ENCODE measurements around the gene THUMPD3.

Gene THUMPD3

DNA sequence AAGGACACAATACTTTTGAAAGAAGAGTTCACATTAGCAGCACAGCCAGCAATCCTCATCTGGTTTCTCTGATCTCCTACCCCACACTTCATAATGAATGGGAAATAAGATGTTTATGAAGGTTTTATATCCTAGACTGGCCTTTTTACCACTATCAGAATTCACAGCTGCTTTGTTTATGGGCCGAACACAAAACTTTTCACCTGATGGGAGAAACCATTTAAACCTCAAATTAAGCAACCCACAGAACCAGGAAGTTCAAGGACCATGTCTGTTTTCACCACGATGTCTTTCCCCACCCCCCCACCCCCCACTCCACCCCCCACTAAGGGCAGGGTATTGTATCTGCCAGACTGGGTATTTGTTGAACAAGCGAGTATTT is 23.2 kb downstream of the THUMPD3 start:
- Histone ChIP-seq H3K23ac (ENCODE audit: low read length) (no peak overlapping the region), H3K4ac (ENCODE audit: low read depth, low read length) (no peak overlapping the region), H2BK120ac (ENCODE audit: insufficient read depth, low read length, poor library complexity) (no peak overlapping the region), H3K27ac (ENCODE audit: low read depth, low read length) (no peak overlapping the region), H4K8ac (ENCODE audit: low read depth, low read length) (no peak overlapping the region), H4K12ac (ENCODE audit: low read depth, low read length) (no peak overlapping the region), H3K4me1 (ENCODE audit: control insufficient read depth in 1 of 2, insufficient read depth in 2 of 2, low read length in 2 of 2) (no peaks in the 10 kb centered on the region), H2BK12ac (ENCODE audit: low read length) (no peak overlapping the region), H3K14ac (ENCODE audit: low read length) (no peak overlapping the region), H2AFZ (ENCODE audit: insufficient read depth, low read length, poor library complexity) (no peak overlapping the region), H2AK5ac (ENCODE audit: low read length) (no peak overlapping the region), H3K18ac (ENCODE audit: low read length) (no peak overlapping the region), H4K91ac (ENCODE audit: low read depth, low read length) (no peak overlapping the region), H3K4me3 (ENCODE audit: low read depth, low read length) (no peak overlapping the region), H3K36me3 (ENCODE audit: control insufficient read depth in 1 of 2, insufficient read depth in 2 of 2, low read length in 2 of 2) (peaks cover 11 to 40% of the 10 kb centered on the region in 2 experiments), H3K79me1 (ENCODE audit: low read length) (no peaks in the 10 kb centered on the region), H3K9ac (ENCODE audit: low read length) (no peak overlapping the region), H3K4me2 (ENCODE audit: low read length) (no peak overlapping the region), H3K79me2 (ENCODE audit: control insufficient read depth, insufficient read depth, low read length, poor library complexity) (no peaks in the 10 kb centered on the region), H3K9me3 (ENCODE audit: insufficient read depth, low read depth, low read length) (no peaks in the 10 kb centered on the region), H3K27me3 (ENCODE audit: insufficient read depth, low read length) (no peaks in the 10 kb centered on the region), H2BK5ac (ENCODE audit: low read depth, low read length, poor library complexity) (no peak overlapping the region)
- DNase-seq = no peak
- no CpG with 5 or more reads among the region's 3 CpGs for WGBS (ENCODE audit: extremely low coverage, insufficient coverage, insufficient read length)

DNA sequence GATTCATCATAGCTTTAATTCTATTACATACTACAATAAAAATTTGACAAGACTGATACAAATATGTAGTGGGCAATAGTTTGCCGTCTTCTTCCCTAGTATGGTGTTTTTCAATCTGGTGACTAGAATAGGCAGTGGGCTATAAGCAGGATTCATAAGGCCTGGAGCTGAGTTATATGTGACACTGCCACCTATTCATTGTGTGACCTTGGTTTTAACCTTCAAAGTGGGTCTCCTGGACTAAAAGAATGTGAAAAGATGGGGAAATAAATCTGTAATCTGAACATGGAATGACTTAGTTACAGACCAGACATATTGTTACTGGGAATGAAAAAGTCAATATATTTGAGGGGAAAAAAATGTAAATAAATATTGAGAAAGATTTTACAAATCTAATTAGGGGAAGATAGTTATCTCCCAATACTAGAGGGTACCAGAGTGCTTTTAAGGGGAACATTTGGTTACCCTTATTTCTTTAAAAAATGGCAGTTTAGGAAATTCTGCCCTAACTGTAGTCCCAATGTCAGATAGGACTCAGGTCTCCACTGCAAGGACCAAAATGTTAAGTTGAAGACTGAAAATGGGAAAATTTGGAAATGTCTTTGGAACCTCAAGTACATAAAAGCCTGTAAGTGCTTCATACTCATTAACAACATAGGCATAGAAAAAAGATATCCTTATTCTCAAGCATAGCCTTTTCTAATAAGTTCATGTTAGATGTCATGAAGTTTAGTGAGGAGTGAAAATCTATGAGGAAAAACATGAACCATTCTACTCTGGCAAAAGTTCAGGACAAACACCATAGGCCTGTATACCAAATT is 23.9 kb downstream of the THUMPD3 start:
- H2BK5ac ChIP-seq (ENCODE audit: low read depth, low read length, poor library complexity) = no peak overlapping the region
- H3K4ac ChIP-seq (ENCODE audit: low read depth, low read length) = no peak overlapping the region
- H3K27me3 ChIP-seq (ENCODE audit: insufficient read depth, low read length) = no peaks in the 10 kb centered on the region
- H3K23ac ChIP-seq (ENCODE audit: low read length) = no peak overlapping the region
- H2BK120ac ChIP-seq (ENCODE audit: insufficient read depth, low read length, poor library complexity) = no peak overlapping the region
- H3K14ac ChIP-seq (ENCODE audit: low read length) = no peak overlapping the region
- no peak overlapping the region for H4K8ac ChIP-seq (ENCODE audit: low read depth, low read length)
- no peak overlapping the region for H3K4me2 ChIP-seq (ENCODE audit: low read length)
- peaks cover 3% of the 10 kb centered on the region for H3K79me2 ChIP-seq (ENCODE audit: control insufficient read depth, insufficient read depth, low read length, poor library complexity)
- no peak overlapping the region for H4K91ac ChIP-seq (ENCODE audit: low read depth, low read length)
- H2AFZ ChIP-seq (ENCODE audit: insufficient read depth, low read length, poor library complexity) = no peak overlapping the region
- H3K9me3 ChIP-seq (ENCODE audit: insufficient read depth, low read depth, low read length) = no peaks in the 10 kb centered on the region
- peaks cover 14 to 44% of the 10 kb centered on the region in 2 experiments for H3K36me3 ChIP-seq (ENCODE audit: control insufficient read depth in 1 of 2, insufficient read depth in 2 of 2, low read length in 2 of 2)
- H3K18ac ChIP-seq (ENCODE audit: low read length) = no peak overlapping the region
- no peak overlapping the region for H3K4me3 ChIP-seq (ENCODE audit: low read depth, low read length)
- no peak overlapping the region for H2AK5ac ChIP-seq (ENCODE audit: low read length)
- no CpG with 5 or more reads among the region's 1 CpG for WGBS (ENCODE audit: extremely low coverage, insufficient coverage, insufficient read length)
- H3K27ac ChIP-seq (ENCODE audit: low read depth, low read length) = no peak overlapping the region
- no peaks in the 10 kb centered on the region for H3K4me1 ChIP-seq (ENCODE audit: control insufficient read depth in 1 of 2, insufficient read depth in 2 of 2, low read length in 2 of 2)
- no peak overlapping the region for H2BK12ac ChIP-seq (ENCODE audit: low read length)
- H4K12ac ChIP-seq (ENCODE audit: low read depth, low read length) = no peak overlapping the region
- DNase-seq = no peak
- no peak overlapping the region for H3K9ac ChIP-seq (ENCODE audit: low read length)
- no peaks in the 10 kb centered on the region for H3K79me1 ChIP-seq (ENCODE audit: low read length)

DNA sequence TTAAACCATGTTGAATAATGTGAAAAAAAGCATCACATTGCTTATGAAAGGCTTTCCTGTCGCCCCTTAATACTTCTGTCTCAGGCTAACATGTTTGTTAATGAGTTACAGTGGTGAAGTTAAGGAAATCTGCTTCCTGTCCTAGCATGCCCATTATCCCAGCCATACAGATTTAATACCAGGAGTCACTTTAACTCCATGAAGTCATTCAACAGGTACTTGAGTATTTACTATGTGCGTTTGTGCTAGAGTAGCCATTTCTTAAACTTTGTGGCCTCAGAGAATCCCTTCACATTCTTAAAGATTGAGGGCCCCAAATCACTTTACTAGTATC is 24.4 kb downstream of the THUMPD3 start:
- no CpG with 5 or more reads among the region's 2 CpGs for WGBS (ENCODE audit: extremely low coverage, insufficient coverage, insufficient read length)
- no peak overlapping the region for H3K23ac ChIP-seq (ENCODE audit: low read length)
- H3K4me1 ChIP-seq (ENCODE audit: control insufficient read depth in 1 of 2, insufficient read depth in 2 of 2, low read length in 2 of 2) = no peaks in the 10 kb centered on the region

DNA sequence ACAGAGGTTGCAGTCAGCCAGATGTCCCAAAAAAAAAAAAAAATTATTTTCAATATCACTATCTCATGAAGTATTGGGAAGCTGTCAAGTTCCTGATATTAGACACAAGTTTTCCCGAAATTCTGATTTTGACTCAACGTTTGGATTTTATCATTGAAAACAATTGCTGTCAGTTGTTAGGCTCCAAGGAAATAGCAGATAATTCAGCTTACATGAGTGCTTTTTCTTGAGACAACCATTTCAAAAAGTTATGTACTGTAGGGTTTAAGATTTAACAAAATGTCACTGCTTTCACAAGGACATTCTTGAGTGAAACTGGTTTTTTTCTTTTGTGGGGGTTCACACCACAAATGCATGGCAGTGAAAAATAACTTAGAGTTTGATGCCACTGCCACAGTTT is 25.3 kb downstream of the THUMPD3 start:
- Histone ChIP-seq H4K12ac (ENCODE audit: low read depth, low read length) (no peak overlapping the region), H3K4me3 (ENCODE audit: low read depth, low read length) (no peak overlapping the region), H3K79me2 (ENCODE audit: control insufficient read depth, insufficient read depth, low read length, poor library complexity) (peaks cover 3% of the 10 kb centered on the region), H3K18ac (ENCODE audit: low read length) (no peak overlapping the region), H3K27ac (ENCODE audit: low read depth, low read length) (no peak overlapping the region), H2BK12ac (ENCODE audit: low read length) (no peak overlapping the region), H3K9ac (ENCODE audit: low read length) (no peak overlapping the region), H2BK5ac (ENCODE audit: low read depth, low read length, poor library complexity) (no peak overlapping the region), H3K4me2 (ENCODE audit: low read length) (no peak overlapping the region), H3K4me1 (ENCODE audit: control insufficient read depth in 1 of 2, insufficient read depth in 2 of 2, low read length in 2 of 2) (no peaks in the 10 kb centered on the region), H2AK5ac (ENCODE audit: low read length) (no peak overlapping the region), H3K79me1 (ENCODE audit: low read length) (no peaks in the 10 kb centered on the region), H3K9me3 (ENCODE audit: insufficient read depth, low read depth, low read length) (no peaks in the 10 kb centered on the region), H2AFZ (ENCODE audit: insufficient read depth, low read length, poor library complexity) (no peak overlapping the region), H3K23ac (ENCODE audit: low read length) (no peak overlapping the region), H3K27me3 (ENCODE audit: insufficient read depth, low read length) (no peaks in the 10 kb centered on the region), H3K14ac (ENCODE audit: low read length) (no peak overlapping the region), H4K91ac (ENCODE audit: low read depth, low read length) (no peak overlapping the region), H3K36me3 (ENCODE audit: control insufficient read depth in 1 of 2, insufficient read depth in 2 of 2, low read length in 2 of 2) (peaks cover 14 to 42% of the 10 kb centered on the region in 2 experiments), H3K4ac (ENCODE audit: low read depth, low read length) (no peak overlapping the region), H2BK120ac (ENCODE audit: insufficient read depth, low read length, poor library complexity) (no peak overlapping the region), H4K8ac (ENCODE audit: low read depth, low read length) (no peak overlapping the region)
- DNase-seq = no peak
- WGBS (ENCODE audit: extremely low coverage, insufficient coverage, insufficient read length) = no CpG with 5 or more reads among the region's 2 CpGs

More for the DNA sequence above, 24.4 kb downstream of the THUMPD3 start:
- Histone ChIP-seq H3K9ac (ENCODE audit: low read length) (no peak overlapping the region), H2BK120ac (ENCODE audit: insufficient read depth, low read length, poor library complexity) (no peak overlapping the region), H3K27me3 (ENCODE audit: insufficient read depth, low read length) (no peaks in the 10 kb centered on the region), H3K14ac (ENCODE audit: low read length) (no peak overlapping the region), H3K79me2 (ENCODE audit: control insufficient read depth, insufficient read depth, low read length, poor library complexity) (peaks cover 3% of the 10 kb centered on the region), H3K36me3 (ENCODE audit: control insufficient read depth in 1 of 2, insufficient read depth in 2 of 2, low read length in 2 of 2) (peaks cover 14 to 44% of the 10 kb centered on the region in 2 experiments), H2AK5ac (ENCODE audit: low read length) (no peak overlapping the region), H3K4ac (ENCODE audit: low read depth, low read length) (no peak overlapping the region), H2BK5ac (ENCODE audit: low read depth, low read length, poor library complexity) (no peak overlapping the region), H3K4me2 (ENCODE audit: low read length) (no peak overlapping the region), H3K79me1 (ENCODE audit: low read length) (no peaks in the 10 kb centered on the region), H3K9me3 (ENCODE audit: insufficient read depth, low read depth, low read length) (no peaks in the 10 kb centered on the region), H4K91ac (ENCODE audit: low read depth, low read length) (no peak overlapping the region), H3K18ac (ENCODE audit: low read length) (no peak overlapping the region), H4K12ac (ENCODE audit: low read depth, low read length) (no peak overlapping the region), H2AFZ (ENCODE audit: insufficient read depth, low read length, poor library complexity) (no peak overlapping the region), H4K8ac (ENCODE audit: low read depth, low read length) (no peak overlapping the region), H2BK12ac (ENCODE audit: low read length) (no peak overlapping the region), H3K4me3 (ENCODE audit: low read depth, low read length) (no peak overlapping the region), H3K27ac (ENCODE audit: low read depth, low read length) (no peak overlapping the region)
- DNase-seq = no peak
